HepG2 (cell line): ENCODE data around the gene LONP1. TPM values are rescaled to one million over a fixed set of nuclear protein-coding genes. Genes with fewer than 3 reads are reported as not detected.

Experiments
- ATAC-seq: fragments of 200-7000 bp; cut with Tn5 transposase; 3 replicates; pipeline ENCODE4 v1.9.1; 2020; ENCODE audit warnings: mild to moderate bottlenecking, moderate library complexity
- BruUV-seq: library from RNA; stranded (reverse); fragments of 400-500 nt; replicated peaks from 2 replicates; lab custom pipeline; 2021; lab: Mats Ljungman, UMichigan
- CTCF ChIA-PET: fragments of 300-600 bp; formaldehyde crosslinking; extraction: SDS; loops from one replicate; lab custom pipeline; 2021; ENCODE audit warnings: low total read pairs, inconsistent platforms, low intra/inter-chr PET ratio; lab: Yijun Ruan, JAX
- POLR2A ChIA-PET: fragments of 350-600 bp; sonication (Branson Sonifier 250); formaldehyde crosslinking; loops from one replicate; lab custom pipeline; 2020; ENCODE audit warnings: antibody characterized with exemption, inconsistent platforms; lab: Yijun Ruan, JAX
- DNase-seq: peaks from one replicate; pipeline ENCODE4 v3.0.0-alpha.2; 2015; ENCODE audit warnings: low spot score
- FAIRE-seq: peaks from 3 replicates; lab custom pipeline; 2011; peaks lifted over from hg19 to GRCh38; lab: Jason Lieb, UNC
- H2AFZ ChIP-seq: one replicate; pipeline ENCODE4 v1.6.1; 2011; ENCODE audit warnings: low read length, inconsistent platforms
- H3K27ac ChIP-seq: fragments of 300-600 bp; 3 replicates; pipeline ENCODE4 v1.8.0; 2011; ENCODE audit warnings: mixed run types, mild to moderate bottlenecking, mixed read lengths, low read length, inconsistent platforms; ENCODE audit not compliant: insufficient read depth; ENCODE audit errors: extremely low read length
- H3K27me3 ChIP-seq, 2 experiments: fragments of 200-600 bp in 1 of 2; 2 replicates in 1 of 2; 3 replicates in 1 of 2; pipeline versions ENCODE4 v1.6.0 to v1.8.0; 2011; ENCODE audit warnings: low read length in 2 of 2, mild to moderate bottlenecking in 2 of 2, moderate library complexity in 2 of 2, inconsistent platforms in 1 of 2; ENCODE audit not compliant: insufficient read depth in 2 of 2, control insufficient read depth in 1 of 2
- H3K36me3 ChIP-seq, 2 experiments: fragments of 200-600 bp in 1 of 2; replicated peaks in 1 of 2; 2 replicates in 1 of 2; 3 replicates in 1 of 2; pipeline versions ENCODE4 v1.5.1 to v1.8.0; 2011; ENCODE audit warnings: low read length in 2 of 2, inconsistent platforms in 1 of 2; ENCODE audit not compliant: insufficient read depth in 2 of 2, control insufficient read depth in 1 of 2
- H3K4me1 ChIP-seq: 2 replicates; pipeline ENCODE4 v1.5.1; 2012; ENCODE audit warnings: low read length, inconsistent platforms; ENCODE audit not compliant: insufficient read depth
- H3K4me2 ChIP-seq: 2 replicates; pipeline ENCODE4 v1.6.0; 2011; ENCODE audit warnings: low read depth, low read length, inconsistent platforms
- H3K4me3 ChIP-seq, 3 experiments: fragments of 200-600 bp in 1 of 3; sonication (generic), shearing (Covaris generic) in 1 of 3; replicated peaks in 1 of 3; 2 replicates each; pipeline ENCODE4 v1.5.1; 2011 to 2016; ENCODE audit warnings: low read length in 3 of 3, inconsistent platforms in 2 of 3, low read depth in 2 of 3, mild to moderate bottlenecking in 2 of 3, control low read depth in 1 of 3, mixed read lengths in 1 of 3; ENCODE audit not compliant: insufficient read depth in 1 of 3
- H3K79me2 ChIP-seq: one replicate; pipeline ENCODE4 v1.6.1; 2011; ENCODE audit warnings: low read length, inconsistent platforms; ENCODE audit not compliant: insufficient read depth
- H3K9ac ChIP-seq: 2 replicates; pipeline ENCODE4 v1.6.0; 2011; ENCODE audit warnings: mild to moderate bottlenecking, low read depth, low read length, inconsistent platforms; ENCODE audit not compliant: insufficient read depth
- H3K9me3 ChIP-seq: 2 replicates; pipeline ENCODE4 v1.5.1; 2012; ENCODE audit warnings: mild to moderate bottlenecking, low read length
- H4K20me1 ChIP-seq: 2 replicates; pipeline ENCODE4 v1.6.0; 2011; ENCODE audit warnings: inconsistent platforms, mild to moderate bottlenecking, low read length, moderate library complexity; ENCODE audit not compliant: insufficient read depth
- CREB1 ChIP-seq, 2 experiments: fragments of 450-650 bp in 1 of 2; IDR thresholded peaks; 2 replicates each; pipeline ENCODE4 v1.6.1; 2016 to 2017; ENCODE audit warnings: control low read depth in 1 of 2, mild to moderate bottlenecking in 1 of 2, missing compliant biosample characterization in 1 of 2, missing genetic modification characterization in 1 of 2
- DMAP1 ChIP-seq: IDR thresholded peaks from 2 replicates; pipeline ENCODE4 v1.6.1; 2016
- FOXK1 ChIP-seq: sonication (generic); formaldehyde crosslinking; IDR thresholded peaks from 2 replicates; pipeline ENCODE4 v1.4.0; 2020; ENCODE audit warnings: low read depth, missing genetic modification reagents, borderline replicate concordance
- MIER2 ChIP-seq: IDR thresholded peaks from 2 replicates; pipeline ENCODE4 v1.6.1; 2016; ENCODE audit warnings: missing biosample characterization, missing genetic modification reagents
- SKI ChIP-seq: fragments of 450-650 bp; IDR thresholded peaks from one replicate; pipeline ENCODE4 v1.6.1; 2018; ENCODE audit warnings: mild to moderate bottlenecking; ENCODE audit not compliant: partially characterized antibody
- SYNCRIP ChIP-seq: fragments of 200-400 bp; formaldehyde crosslinking; IDR thresholded peaks from 2 replicates; pipeline ENCODE4 v1.6.1; 2018; ENCODE audit warnings: mild to moderate bottlenecking, low read depth, low read length; ENCODE audit not compliant: insufficient read depth
- U2AF1 ChIP-seq: fragments of 200-400 bp; formaldehyde crosslinking; optimal IDR thresholded peaks from 2 replicates; pipeline ENCODE3; 2017; ENCODE audit warnings: mild to moderate bottlenecking, low read depth, low read length
- ZBTB34 ChIP-seq: sonication (generic); formaldehyde crosslinking; IDR thresholded peaks from 2 replicates; pipeline ENCODE4 v1.8.0; 2022; ENCODE audit warnings: mild to moderate bottlenecking, missing genetic modification reagents
- ZBTB8A ChIP-seq: sonication (generic); formaldehyde crosslinking; IDR thresholded peaks from 2 replicates; pipeline ENCODE4 v1.4.0; 2020; ENCODE audit warnings: mild to moderate bottlenecking, low read depth, missing genetic modification reagents, borderline replicate concordance
- ZNF580 ChIP-seq: IDR thresholded peaks from 2 replicates; pipeline ENCODE4 v1.6.1; 2016; ENCODE audit warnings: low read depth, borderline replicate concordance
- ZNF768 ChIP-seq: sonication (generic); formaldehyde crosslinking; IDR thresholded peaks from 2 replicates; pipeline ENCODE4 v1.4.0; 2020; ENCODE audit warnings: missing genetic modification reagents
- WGBS: methylation state at CpG from one replicate; pipeline ENCODE4 v1.1.6; 2017; ENCODE audit warnings: low lambda C conversion rate; 5-methylcytosine and 5-hydroxymethylcytosine counted together
- in situ Hi-C: cut with HindIII; loops from 2 replicates; pipeline ENCODE4 v1.10.0; 2017; ENCODE audit warnings: low pct_unique_long_range_greater_than_20kb; ENCODE audit not compliant: extremely low pct_ligation_motif_present
- intact Hi-C: fragments of 100-400 bp; cut with micrococcal nuclease; formaldehyde crosslinking; loops from one replicate; pipeline ENCODE4 v1.10.0; 2022; ENCODE audit not compliant: unreplicated experiment
- polyA plus RNA-seq, 8 experiments: library from polyadenylated mRNA; depleted of rRNA in 3 of 8; stranded (reverse) in 7 of 8; unstranded in 1 of 8; fragments of >200 nt; fragmentation: Illumina TruSeq in 4 of 8; extraction: Trizol in 4 of 8; gene quantifications; 2 replicates each; pipeline versions ENCODE4 v1.2.1 to v1.2.3, GENCODE V29; 2011 to 2016; ENCODE audit warnings: low read depth in 4 of 8, missing spikeins in 1 of 8, mixed read lengths in 1 of 8; ENCODE audit not compliant: insufficient read depth in 1 of 8
- total RNA-seq, 5 experiments: library from RNA; depleted of rRNA; stranded (reverse); fragments of >200 nt; fragmentation: Illumina TruSeq; extraction: Trizol; gene quantifications; 2 replicates each; pipeline ENCODE4 v1.2.3, GENCODE V29; 2016; ENCODE audit warnings: low read depth in 1 of 5

Gene LONP1
- total and polyA plus RNA-seq, 2 of the 13 experiments (the other 11 are each of a cell fraction or from before 2014, with no cell fraction given), result 59.5 to 76.8 TPM

- Histone ChIP-seq H3K4me3 (no peak overlapping the region), H3K9ac (no peak overlapping the region), H3K27ac (no peak overlapping the region), H2AFZ (no peak overlapping the region), H3K79me2 (peaks cover 3% of the 10 kb centered on the region), H3K4me1 (peaks cover 30% of the 10 kb centered on the region), H3K36me3 (no peaks in the 10 kb centered on the region), H3K4me2 (no peak overlapping the region), H3K27me3 (no peaks in the 10 kb centered on the region; a peak in 1 of 5 replicates), H3K9me3 (no peaks in the 10 kb centered on the region), H4K20me1 (no peaks in the 10 kb centered on the region)
- no TSS peak for BruUV-seq
- 72% methylated on average over 11 of the region's 22 CpGs for WGBS
- no peak for DNase-seq
- no peak for FAIRE-seq
- CTCF ChIA-PET, result no interaction called here
- intact Hi-C loops (loop anchor here (5.0 kb wide), 1 partner anchor 138 kb away; no protein-coding TSS in a partner anchor), in situ Hi-C loops (no loop called here)
- ATAC-seq, result no peak
- POLR2A ChIA-PET, result no interaction called here
- TF ChIP-seq ZNF768 (CRISPR knock-in tag) (peak; percentile 83), ZBTB34 (CRISPR knock-in tag) (no peak)
Measured at GRCh38 chr19:5684694-5685430, 35.1 kb downstream of the LONP1 start.

- Histone ChIP-seq H3K4me1 (peaks cover 38% of the 10 kb centered on the region), H3K9ac (no peak overlapping the region), H3K27me3 (no peaks in the 10 kb centered on the region; a peak in 1 of 5 replicates), H3K4me2 (no peak overlapping the region), H3K36me3 (no peaks in the 10 kb centered on the region), H4K20me1 (no peaks in the 10 kb centered on the region), H3K9me3 (no peaks in the 10 kb centered on the region), H3K79me2 (peaks cover 7% of the 10 kb centered on the region), H3K4me3 (no peak overlapping the region), H2AFZ (no peak overlapping the region), H3K27ac (no peak overlapping the region)
- in situ Hi-C loops, result no loop called here
- no TSS peak for BruUV-seq
- FAIRE-seq, result no peak
- ChIA-PET CTCF (no interaction called here), POLR2A (interaction anchor here (1.8 kb wide), 1 partner anchor 61 kb away, joined by 5 read pairs; the partner anchor contains the start of genes SAFB and SAFB2)
- ATAC-seq, result no peak
- WGBS, result 73% methylated on average over 10 of the region's 10 CpGs
- no peak for DNase-seq
- intact Hi-C loops, result no loop called here
- no peak for TF ChIP-seq U2AF1
- no peak for TF ChIP-seq ZBTB34 (CRISPR knock-in tag)
- no peak for TF ChIP-seq SKI
- TF ChIP-seq MIER2 (CRISPR knock-in tag), result no peak
- TF ChIP-seq ZBTB8A (CRISPR knock-in tag), result no peak
- no peak for TF ChIP-seq SYNCRIP
- no peak for TF ChIP-seq FOXK1
- TF ChIP-seq CREB1 (IDR thresholded peaks at IDR 0.05), result no peak
- TF ChIP-seq CREB1 (CRISPR knock-in tag; IDR thresholded peaks at IDR 0.05), result no peak
- TF ChIP-seq DMAP1 (CRISPR knock-in tag), result no peak
- TF ChIP-seq ZNF580 (CRISPR knock-in tag), result no peak
Measured at GRCh38 chr19:5683177-5683886, 36.6 kb downstream of the LONP1 start.
